ENCODE data around the gene SNX9.

The SNX9 gene

GRCh38 chr6:157989541-157990289 lies 166.7 kb downstream of the SNX9 start:
- H3K4me3 ChIP-seq (ENCODE audit: low read depth, low read length), result no peak overlapping the region

GRCh38 chr6:157990321-157991066 lies 167.4 kb downstream of the SNX9 start:
- no peak overlapping the region for H3K4me3 ChIP-seq (ENCODE audit: low read depth, low read length)

- no peak overlapping the region for H3K4me3 ChIP-seq (ENCODE audit: low read depth, low read length)
These were observed 168.0 kb downstream of the SNX9 start for GRCh38 chr6:157991067-157991432.

- no peak overlapping the region for H3K4me3 ChIP-seq (ENCODE audit: low read depth, low read length)
These were observed 170.0 kb downstream of the SNX9 start for GRCh38 chr6:157993076-157993475.

- H3K4me3 ChIP-seq (ENCODE audit: low read depth, low read length), result no peak overlapping the region
These were observed 171.2 kb downstream of the SNX9 start for GRCh38 chr6:157994125-157994795.

Data from iPS-11a (cell line).